NCI-H345 (cell line): Measurements from ENCODE around the gene CLDN3.
"Not testable (repeated sequence)": the region's sequence is repeated elsewhere in the genome, so short reads cannot be mapped to it uniquely, and the experiment has no call there.

ENCODE experiments used
- DNase-seq: peaks from one replicate; lab custom pipeline; 2025; lab: John Stamatoyannopoulos, UW

Gene CLDN3

GRCh38 chr7:73736885-73737284, 33.2 kb downstream of the CLDN3 start:
- DNase-seq: no peak

GRCh38 chr7:73735528-73735905, 34.6 kb downstream of the CLDN3 start:
- no peak for DNase-seq

DNA sequence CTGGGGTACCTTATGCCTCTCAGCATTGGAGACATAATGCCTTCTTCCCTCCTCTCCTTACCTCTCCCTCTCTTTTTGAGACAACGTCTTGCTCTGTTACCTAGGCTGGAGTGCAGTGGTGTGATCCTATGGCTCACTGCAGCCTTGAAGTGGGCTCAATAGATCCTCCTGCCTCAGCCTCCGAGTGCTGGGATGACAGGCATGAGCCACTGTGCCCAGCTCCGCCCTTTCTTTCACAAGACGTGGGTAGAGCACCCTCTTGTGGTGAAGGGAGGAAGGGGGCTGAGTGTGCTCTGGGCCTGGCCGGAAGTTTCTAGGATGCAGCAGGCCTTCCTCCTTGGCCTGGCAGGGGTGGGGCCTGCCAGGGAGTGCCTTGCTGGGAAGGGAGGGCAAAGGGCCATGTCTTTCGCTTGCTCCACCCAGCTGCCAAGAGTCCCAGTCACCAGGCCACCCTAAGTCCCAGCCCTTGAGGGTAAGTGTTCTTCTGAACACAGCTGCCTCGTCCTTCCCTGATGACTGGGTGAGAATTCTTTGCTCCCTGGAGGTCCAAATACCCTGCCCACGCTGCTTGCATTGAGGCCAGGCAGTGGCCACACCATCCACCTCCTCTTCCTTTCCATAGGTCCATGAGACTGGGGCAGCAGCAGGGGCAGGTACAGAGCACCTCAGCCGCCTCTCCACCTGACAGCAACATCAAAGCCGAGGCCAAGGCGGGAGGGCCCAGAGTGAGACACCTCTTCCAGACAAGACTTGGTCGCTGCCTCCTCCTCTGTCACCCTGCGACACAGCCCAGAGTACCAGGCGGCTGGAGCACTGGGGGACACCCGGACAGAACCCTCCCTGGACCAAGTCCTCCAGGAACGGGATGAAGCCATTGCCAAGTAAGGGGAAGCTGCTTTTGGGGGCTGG, 35.2 kb downstream of the CLDN3 start:
- DNase-seq: peak; percentile 89

DNA sequence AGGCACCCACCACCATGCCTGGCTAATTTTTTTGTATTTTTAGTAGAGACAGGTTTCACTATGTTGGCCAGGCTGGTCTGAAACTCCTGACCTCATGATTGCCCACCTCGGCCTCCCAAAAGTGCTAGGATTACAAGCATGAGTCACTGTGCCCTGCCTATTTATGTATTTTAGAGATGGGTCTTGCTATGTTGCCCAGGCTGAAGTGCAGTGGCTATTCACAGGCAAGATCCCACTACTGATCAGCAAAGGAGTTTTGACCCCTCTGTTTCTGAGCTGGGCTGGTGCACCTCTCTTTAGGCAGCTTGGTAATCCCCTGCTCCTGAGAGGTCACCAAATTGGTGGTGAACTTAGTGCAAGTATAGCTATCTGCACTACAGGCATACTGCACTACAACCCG, 37.7 kb downstream of the CLDN3 start:
- no peak for DNase-seq

DNA sequence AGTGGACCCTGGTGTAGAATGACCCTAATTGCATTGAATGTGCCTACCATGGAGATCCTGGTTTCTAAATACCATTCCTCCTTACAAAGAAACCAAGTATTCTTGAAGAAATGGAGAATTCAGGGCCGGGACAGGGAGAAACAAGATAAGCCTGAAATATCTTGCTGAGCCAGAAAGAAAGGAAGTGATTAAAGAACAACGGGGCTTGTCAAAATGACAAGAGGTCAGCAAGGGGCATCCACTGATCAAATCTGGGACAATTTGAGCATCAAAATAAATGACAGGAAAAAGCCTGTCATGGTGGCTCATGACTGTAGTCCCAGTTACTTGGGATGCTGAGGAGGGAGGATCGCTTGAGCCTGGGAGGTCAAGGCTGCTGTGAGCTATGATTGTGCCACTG, 39.6 kb downstream of the CLDN3 start:
- DNase-seq: no peak

GRCh38 chr7:73728551-73728950, 41.5 kb downstream of the CLDN3 start:
- DNase-seq: no peak

GRCh38 chr7:73727952-73728351, 42.1 kb downstream of the CLDN3 start:
- no peak for DNase-seq

GRCh38 chr7:73726083-73726466, 44.0 kb downstream of the CLDN3 start:
- DNase-seq: no peak

DNA sequence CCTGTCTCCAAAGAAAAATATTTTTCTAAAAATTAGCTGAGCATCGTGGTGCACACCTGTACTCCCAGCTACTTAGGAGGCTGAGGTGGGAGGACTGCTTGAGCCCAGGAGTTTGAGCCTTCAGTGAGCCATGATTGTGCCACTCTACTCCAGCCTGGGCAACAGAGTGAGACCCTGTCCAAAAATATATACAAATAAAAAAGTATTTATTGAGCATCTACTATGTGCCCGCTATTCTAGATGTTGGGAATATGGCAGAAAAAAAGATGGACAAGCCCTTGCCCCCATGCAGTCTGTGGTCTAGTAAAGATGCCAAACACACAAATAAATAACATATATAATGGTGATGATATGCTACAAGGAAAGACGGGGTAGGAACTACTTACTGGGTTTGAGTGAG, 46.3 kb downstream of the CLDN3 start:
- no peak for DNase-seq

DNA sequence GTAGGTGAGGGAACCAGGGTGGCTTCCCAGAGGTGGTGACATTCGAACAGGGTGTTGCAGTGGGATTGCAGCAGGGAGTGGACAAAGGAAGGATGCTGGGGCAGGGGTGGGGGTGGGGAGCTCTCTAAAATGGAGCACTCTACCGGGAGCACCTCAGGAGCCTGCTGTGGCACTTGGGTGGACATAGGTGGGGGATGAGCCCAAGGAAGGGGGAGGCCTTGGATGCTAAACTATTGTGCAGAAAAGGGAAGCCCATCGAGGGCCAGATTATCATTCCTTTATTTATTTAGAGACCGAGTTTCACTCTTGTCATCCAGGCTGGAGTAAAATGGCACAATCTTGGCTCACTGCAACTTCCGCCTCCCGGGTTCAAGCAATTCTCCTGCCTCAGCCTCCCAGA, 47.3 kb downstream of the CLDN3 start:
- DNase-seq: no peak

- not testable (repeated sequence) for DNase-seq
These were observed 47.9 kb downstream of the CLDN3 start for GRCh38 chr7:73722182-73722581.

DNA sequence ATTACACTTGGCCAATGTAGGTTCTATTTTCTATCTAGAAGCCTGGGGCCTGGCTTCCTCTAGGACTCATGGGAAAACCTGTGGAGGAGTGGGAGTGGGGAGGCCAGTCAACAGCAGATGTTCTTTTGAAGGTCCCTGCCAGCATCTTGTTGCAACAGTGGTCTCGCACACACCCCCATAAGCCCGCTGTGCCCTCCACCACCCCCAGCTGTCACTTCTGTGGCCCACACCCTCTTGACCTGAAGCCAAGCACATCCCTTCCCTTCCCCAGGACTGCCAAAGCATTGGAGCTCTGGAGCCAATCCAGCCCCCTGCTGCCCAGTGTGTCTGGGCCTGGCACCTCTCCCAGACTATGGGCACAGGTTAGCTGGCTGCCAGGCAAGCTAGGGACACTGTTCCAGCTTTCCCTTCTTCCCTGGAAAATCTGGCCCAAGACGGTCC, 48.7 kb downstream of the CLDN3 start:
- peak; percentile 47 for DNase-seq

- DNase-seq: not testable (repeated sequence)
These were observed 49.6 kb downstream of the CLDN3 start for GRCh38 chr7:73720443-73720842.

GRCh38 chr7:73719806-73720169, 50.3 kb downstream of the CLDN3 start:
- no peak for DNase-seq
